Measurements from ENCODE around the gene SPATS2L. TPM values are rescaled to one million over a fixed set of nuclear protein-coding genes. Genes with fewer than 3 reads are reported as not detected.

SPATS2L gene
- total RNA-seq, 1 donor from 2014 or later: 38.0 TPM

DNA sequence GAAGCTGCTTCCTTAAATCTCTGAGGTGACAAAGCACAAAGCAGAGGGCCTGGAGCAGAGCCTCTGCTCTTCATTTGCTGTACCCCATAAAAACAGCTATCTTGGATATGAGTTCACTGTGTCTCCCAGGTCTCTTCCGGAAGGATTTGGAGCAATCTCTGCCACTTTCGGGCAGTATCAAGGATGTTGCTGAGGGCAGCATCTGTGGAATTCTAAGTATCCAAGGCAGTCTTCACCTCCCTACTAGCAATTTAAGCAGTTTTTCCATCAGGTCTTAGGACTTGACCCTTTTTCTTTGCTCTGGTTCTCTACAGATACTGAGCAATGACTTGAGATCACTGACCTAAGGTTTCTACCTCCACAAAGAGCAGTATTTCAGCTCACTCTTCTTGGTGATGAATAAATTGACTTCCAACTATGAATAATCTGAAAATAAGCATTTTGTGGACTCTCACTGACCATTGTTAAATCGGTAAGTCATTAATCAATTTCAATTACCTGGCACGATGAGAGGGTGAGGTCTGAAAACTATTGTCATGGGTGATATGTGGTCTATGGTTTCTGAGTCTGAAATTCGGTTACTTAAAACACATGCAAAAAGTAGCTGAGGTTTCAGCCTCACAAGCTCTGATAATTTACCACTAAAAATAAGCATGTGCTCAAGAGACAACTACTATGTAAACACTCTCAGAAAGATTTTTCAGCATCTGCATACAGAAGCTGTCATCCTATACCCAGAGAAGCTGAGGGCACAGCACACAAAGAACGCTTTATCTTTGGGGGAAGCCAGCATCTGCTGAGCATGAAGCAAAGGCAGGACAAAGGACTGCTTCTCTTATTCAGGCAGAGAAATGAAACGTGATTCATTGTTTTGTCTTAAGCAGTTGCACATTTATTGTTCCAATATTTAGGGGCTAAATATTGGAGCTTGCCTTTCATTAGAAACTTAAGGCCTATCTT, 32.1 kb upstream of the SPATS2L start:
- Mint-ChIP-seq H3K9me3 (no peaks in the 10 kb centered on the region), H3K27ac (no peak overlapping the region), H3K27me3 (ENCODE audit: insufficient read depth) (peaks cover 13% of the 10 kb centered on the region), H3K4me3 (no peak overlapping the region), H3K36me3 (ENCODE audit: low read depth) (no peaks in the 10 kb centered on the region), H3K4me1 (ENCODE audit: low read depth) (no peaks in the 10 kb centered on the region)
- intact Hi-C loops (cut with micrococcal nuclease): no loop called here
- no peak for DNase-seq (ENCODE audit: low spot score)

- no peak for DNase-seq (ENCODE audit: low spot score)
- Mint-ChIP-seq H3K27ac (no peak overlapping the region), H3K4me3 (no peak overlapping the region), H3K4me1 (ENCODE audit: low read depth) (no peaks in the 10 kb centered on the region), H3K27me3 (ENCODE audit: insufficient read depth) (peaks cover 13% of the 10 kb centered on the region), H3K36me3 (ENCODE audit: low read depth) (no peaks in the 10 kb centered on the region), H3K9me3 (no peaks in the 10 kb centered on the region)
- intact Hi-C loops (cut with micrococcal nuclease): no loop called here
Observed at GRCh38 chr2:200275295-200276013, 31.0 kb upstream of the SPATS2L start.

GRCh38 chr2:200276472-200276871, 30.0 kb upstream of the SPATS2L start:
- Mint-ChIP-seq H3K4me1 (ENCODE audit: low read depth) (no peaks in the 10 kb centered on the region), H3K27ac (no peak overlapping the region), H3K9me3 (no peaks in the 10 kb centered on the region), H3K27me3 (ENCODE audit: insufficient read depth) (peaks cover 10% of the 10 kb centered on the region), H3K4me3 (no peak overlapping the region), H3K36me3 (ENCODE audit: low read depth) (no peaks in the 10 kb centered on the region)
- no peak for DNase-seq (ENCODE audit: low spot score)
- intact Hi-C loops (cut with micrococcal nuclease): no loop called here

DNA sequence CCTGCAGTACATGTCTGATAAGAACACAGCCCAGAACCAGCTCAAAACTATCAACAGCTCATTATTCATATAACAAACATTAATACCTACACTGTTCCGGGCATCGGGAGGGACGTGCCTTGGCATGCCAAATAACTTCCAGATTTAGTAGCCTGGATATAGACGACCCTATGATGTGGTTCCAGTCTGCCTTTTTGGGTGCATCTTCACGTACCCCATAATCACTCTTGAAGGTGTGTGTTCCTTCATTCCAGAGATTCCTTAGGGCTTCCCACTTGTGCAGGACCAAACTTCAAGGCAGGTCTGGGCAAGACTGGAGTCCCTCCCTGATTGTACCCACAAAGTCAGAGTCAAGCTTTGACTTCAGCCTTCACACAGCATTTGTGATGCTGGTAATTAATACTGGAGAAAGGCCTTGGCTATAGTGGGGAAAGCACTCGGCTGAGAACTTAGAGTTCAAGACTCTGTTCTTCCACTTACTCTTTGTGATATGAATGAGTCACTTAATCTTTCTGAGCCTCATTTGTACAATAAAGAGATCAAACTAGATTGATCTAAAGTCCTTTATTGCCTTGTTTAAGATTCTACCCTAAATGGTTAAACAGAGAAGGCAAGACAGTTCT, 27.7 kb upstream of the SPATS2L start:
- no peaks in the 10 kb centered on the region for H3K4me1 Mint-ChIP-seq (ENCODE audit: low read depth)
- intact Hi-C loops (cut with micrococcal nuclease): no loop called here

GRCh38 chr2:200279857-200280256, 26.6 kb upstream of the SPATS2L start:
- H3K27me3 Mint-ChIP-seq (ENCODE audit: insufficient read depth): peaks cover 23% of the 10 kb centered on the region
- no peak overlapping the region for H3K27ac Mint-ChIP-seq
- no peaks in the 10 kb centered on the region for H3K4me1 Mint-ChIP-seq (ENCODE audit: low read depth)
- no peaks in the 10 kb centered on the region for H3K36me3 Mint-ChIP-seq (ENCODE audit: low read depth)
- H3K9me3 Mint-ChIP-seq: no peaks in the 10 kb centered on the region
- intact Hi-C loops (cut with micrococcal nuclease): no loop called here
- no peak for DNase-seq (ENCODE audit: low spot score)
- no peak overlapping the region for H3K4me3 Mint-ChIP-seq

More for the DNA sequence above, 27.7 kb upstream of the SPATS2L start:
- H3K36me3 Mint-ChIP-seq (ENCODE audit: low read depth): no peaks in the 10 kb centered on the region
- peaks cover 17% of the 10 kb centered on the region for H3K27me3 Mint-ChIP-seq (ENCODE audit: insufficient read depth)
- no peaks in the 10 kb centered on the region for H3K9me3 Mint-ChIP-seq
- no peak overlapping the region for H3K4me3 Mint-ChIP-seq
- H3K27ac Mint-ChIP-seq: no peak overlapping the region
- no peak for DNase-seq (ENCODE audit: low spot score)

DNA sequence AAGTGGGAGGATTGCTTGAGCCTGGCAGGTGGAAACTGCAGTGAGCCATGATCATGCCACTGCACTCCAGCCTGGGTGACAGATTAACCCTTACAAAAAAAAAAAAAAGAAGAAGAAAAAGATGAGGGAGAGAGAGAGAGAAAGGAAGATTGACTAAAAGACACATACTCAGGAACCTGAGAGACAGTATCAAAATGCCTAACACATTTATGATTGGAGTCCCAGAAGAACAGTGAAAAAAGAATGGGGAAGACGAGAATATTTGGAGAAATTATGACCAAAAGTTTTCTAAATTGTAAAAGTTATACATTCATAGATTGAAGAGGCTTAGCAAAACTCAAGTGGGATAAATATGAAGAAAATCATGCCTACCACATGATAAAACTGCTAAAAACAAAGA, 19.9 kb upstream of the SPATS2L start:
- Mint-ChIP-seq H3K4me3 (no peak overlapping the region), H3K4me1 (ENCODE audit: low read depth) (no peaks in the 10 kb centered on the region), H3K9me3 (no peaks in the 10 kb centered on the region), H3K27ac (no peak overlapping the region), H3K36me3 (ENCODE audit: low read depth) (no peaks in the 10 kb centered on the region), H3K27me3 (ENCODE audit: insufficient read depth) (peaks cover 26% of the 10 kb centered on the region)
- intact Hi-C loops (cut with micrococcal nuclease): no loop called here
- no peak for DNase-seq (ENCODE audit: low spot score)

GRCh38 chr2:200288670-200289429, 17.6 kb upstream of the SPATS2L start:
- H3K4me1 Mint-ChIP-seq (ENCODE audit: low read depth): no peaks in the 10 kb centered on the region
- DNase-seq (ENCODE audit: low spot score): no peak
- H3K27me3 Mint-ChIP-seq (ENCODE audit: insufficient read depth): peaks cover 20% of the 10 kb centered on the region

DNA sequence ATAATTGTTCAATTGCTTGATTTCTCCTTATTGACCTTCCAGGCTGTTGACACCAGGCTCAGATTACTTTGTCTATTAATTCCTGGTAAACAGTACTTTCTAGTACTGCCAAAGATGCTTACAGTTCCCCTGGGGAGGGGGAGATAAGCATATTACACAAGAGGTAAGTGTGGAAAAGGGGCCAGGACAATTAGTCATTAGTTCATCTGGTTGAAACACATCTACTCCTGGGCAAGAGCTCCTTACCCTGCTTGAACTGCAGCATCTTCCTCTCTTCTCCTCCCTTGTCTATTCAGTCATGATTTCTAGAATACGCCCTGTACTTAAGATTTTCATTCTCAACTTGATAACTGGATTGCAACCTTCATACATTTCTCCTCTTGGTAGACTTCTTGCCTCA, 10.4 kb upstream of the SPATS2L start:
- H3K27ac Mint-ChIP-seq: no peak overlapping the region
- no peaks in the 10 kb centered on the region for H3K9me3 Mint-ChIP-seq
- H3K36me3 Mint-ChIP-seq (ENCODE audit: low read depth): no peaks in the 10 kb centered on the region
- no peak overlapping the region for H3K4me3 Mint-ChIP-seq
- DNase-seq (ENCODE audit: low spot score): no peak
- H3K4me1 Mint-ChIP-seq (ENCODE audit: low read depth): peaks cover 8% of the 10 kb centered on the region
- H3K27me3 Mint-ChIP-seq (ENCODE audit: insufficient read depth): peaks cover 17% of the 10 kb centered on the region
- intact Hi-C loops (cut with micrococcal nuclease): no loop called here

More at GRCh38 chr2:200288670-200289429, 17.6 kb upstream of the SPATS2L start:
- intact Hi-C loops (cut with micrococcal nuclease): no loop called here
- Mint-ChIP-seq H3K9me3 (no peaks in the 10 kb centered on the region), H3K27ac (no peak overlapping the region), H3K36me3 (ENCODE audit: low read depth) (no peaks in the 10 kb centered on the region), H3K4me3 (no peak overlapping the region)

DNA sequence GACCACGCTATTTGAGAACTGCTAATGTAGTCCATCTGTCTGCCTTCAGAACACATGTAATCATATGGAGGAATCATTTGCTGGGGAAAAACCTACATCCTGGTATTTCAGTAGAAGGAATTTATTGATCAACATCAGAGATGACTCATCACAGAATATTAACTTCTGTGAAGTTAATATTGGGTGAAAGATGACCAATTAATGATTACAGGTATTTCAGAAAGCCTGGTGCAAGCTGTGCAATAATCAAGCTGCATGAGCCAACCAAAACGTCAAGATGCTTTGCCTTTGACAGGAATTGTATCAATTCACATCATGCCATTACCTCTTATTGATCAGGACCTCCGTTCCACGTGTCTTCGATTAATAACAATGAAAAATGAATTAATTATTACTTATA, 9.4 kb upstream of the SPATS2L start:
- no peak for DNase-seq (ENCODE audit: low spot score)
- Mint-ChIP-seq H3K4me1 (ENCODE audit: low read depth) (peaks cover 8% of the 10 kb centered on the region), H3K27ac (no peak overlapping the region), H3K9me3 (no peaks in the 10 kb centered on the region), H3K36me3 (ENCODE audit: low read depth) (no peaks in the 10 kb centered on the region), H3K27me3 (ENCODE audit: insufficient read depth) (peaks cover 14% of the 10 kb centered on the region), H3K4me3 (no peak overlapping the region)
- intact Hi-C loops (cut with micrococcal nuclease): no loop called here

- DNase-seq (ENCODE audit: low spot score): no peak
- H3K27me3 Mint-ChIP-seq (ENCODE audit: insufficient read depth): peaks cover 14% of the 10 kb centered on the region
- intact Hi-C loops (cut with micrococcal nuclease): no loop called here
- no peak overlapping the region for H3K4me3 Mint-ChIP-seq
- no peaks in the 10 kb centered on the region for H3K9me3 Mint-ChIP-seq
- peaks cover 8% of the 10 kb centered on the region for H3K4me1 Mint-ChIP-seq (ENCODE audit: low read depth)
- no peak overlapping the region for H3K27ac Mint-ChIP-seq
- no peaks in the 10 kb centered on the region for H3K36me3 Mint-ChIP-seq (ENCODE audit: low read depth)
Observed at GRCh38 chr2:200297989-200298388, 8.5 kb upstream of the SPATS2L start.

- H3K4me3 Mint-ChIP-seq: no peak overlapping the region
- peaks cover 19% of the 10 kb centered on the region for H3K27me3 Mint-ChIP-seq (ENCODE audit: insufficient read depth)
- intact Hi-C loops (cut with micrococcal nuclease): no loop called here
- H3K27ac Mint-ChIP-seq: no peak overlapping the region
- peaks cover 8% of the 10 kb centered on the region for H3K4me1 Mint-ChIP-seq (ENCODE audit: low read depth)
- H3K36me3 Mint-ChIP-seq (ENCODE audit: low read depth): no peaks in the 10 kb centered on the region
- DNase-seq (ENCODE audit: low spot score): no peak
- no peaks in the 10 kb centered on the region for H3K9me3 Mint-ChIP-seq
Observed at GRCh38 chr2:200298816-200299215, 7.7 kb upstream of the SPATS2L start.

DNA sequence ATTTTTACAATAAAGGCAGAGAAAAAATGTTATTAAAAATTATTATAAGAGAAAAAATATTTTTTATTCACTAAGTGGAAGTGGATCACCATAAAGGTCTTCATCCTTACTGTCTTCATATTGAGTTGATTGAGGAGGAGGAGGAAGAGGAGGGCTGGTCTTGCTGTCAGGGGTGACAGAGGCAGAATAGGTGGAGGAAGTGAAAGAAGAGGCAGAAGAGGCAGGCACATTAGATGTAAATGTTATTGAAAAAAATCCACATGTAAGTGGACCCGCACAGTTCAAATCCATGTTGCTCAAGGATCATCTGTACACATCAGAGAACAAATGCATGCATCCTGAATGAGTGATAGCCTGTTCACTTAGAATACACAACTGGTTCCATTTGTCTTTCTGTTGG, 6.4 kb upstream of the SPATS2L start:
- H3K27me3 Mint-ChIP-seq (ENCODE audit: insufficient read depth): peaks cover 19% of the 10 kb centered on the region
- H3K4me1 Mint-ChIP-seq (ENCODE audit: low read depth): peaks cover 8% of the 10 kb centered on the region
- no peak overlapping the region for H3K4me3 Mint-ChIP-seq
- no peaks in the 10 kb centered on the region for H3K9me3 Mint-ChIP-seq
- no peaks in the 10 kb centered on the region for H3K36me3 Mint-ChIP-seq (ENCODE audit: low read depth)
- no peak overlapping the region for H3K27ac Mint-ChIP-seq
- intact Hi-C loops (cut with micrococcal nuclease): loop anchor here (10.0 kb wide), 1 partner anchor 1345 kb away; the partner anchor contains the start of gene TMEM237
- DNase-seq (ENCODE audit: low spot score): no peak
